Chondrocyte (in vitro differentiated cells): ENCODE measurements around the gene GALNT1. TPM values are rescaled to one million over a fixed set of nuclear protein-coding genes. Genes with fewer than 3 reads are reported as not detected.

Experiments used
- DNase-seq: peaks from one replicate; pipeline ENCODE4 v3.0.0; 2021; ENCODE audit warnings: mixed read lengths, low spot score
- H3K27ac Mint-ChIP-seq: one replicate; pipeline ENCODE4 v1.8.0; 2021; ENCODE audit warnings: mild to moderate bottlenecking, moderate library complexity, mixed read lengths; ENCODE audit not compliant: unreplicated experiment
- H3K27me3 Mint-ChIP-seq: 2 replicates; pipeline ENCODE4 v1.8.0; 2021; ENCODE audit warnings: low read depth, mixed read lengths
- H3K36me3 Mint-ChIP-seq: 2 replicates; pipeline ENCODE4 v1.8.0; 2021; ENCODE audit warnings: low read depth, mixed read lengths
- H3K4me1 Mint-ChIP-seq: 2 replicates; pipeline ENCODE4 v1.8.0; 2021; ENCODE audit warnings: low read depth, mild to moderate bottlenecking, mixed read lengths
- H3K4me3 Mint-ChIP-seq: one replicate; pipeline ENCODE4 v1.8.0; 2021; ENCODE audit warnings: mild to moderate bottlenecking, moderate library complexity, mixed read lengths; ENCODE audit not compliant: unreplicated experiment
- H3K9me3 Mint-ChIP-seq: 2 replicates; pipeline ENCODE4 v1.8.0; 2021; ENCODE audit warnings: low read depth, mixed read lengths
- CTCF ChIP-seq: fragments of 200-600 bp; sonication (generic); IDR thresholded peaks from 2 replicates; pipeline ENCODE4 v1.5.0; 2021; ENCODE audit warnings: antibody characterized with exemption, mild to moderate bottlenecking, moderate library complexity
- total RNA-seq: library from RNA; stranded (reverse); gene quantifications from 3 replicates; pipeline ENCODE4 v1.2.1, GENCODE V29; 2021

Gene GALNT1
- total RNA-seq, 1 donor from 2014 or later: 228 TPM

DNA sequence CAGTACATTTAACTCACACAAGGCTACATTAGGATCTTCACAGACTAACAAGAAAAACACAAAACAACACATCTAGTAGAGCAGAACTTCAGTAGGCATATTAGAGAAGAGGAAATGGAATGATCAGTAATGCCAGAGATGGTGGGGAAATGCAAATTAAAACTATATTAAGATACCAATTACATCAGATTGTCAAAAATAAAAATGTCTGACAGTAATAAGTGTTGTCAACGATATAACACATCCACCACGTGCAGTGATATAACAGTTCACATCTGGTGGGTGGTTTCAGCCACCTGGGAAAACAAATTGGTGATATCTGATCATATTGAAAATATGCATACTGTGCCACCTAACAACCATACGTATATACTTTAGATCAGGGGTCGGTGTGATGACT, 59.9 kb downstream of the GALNT1 start:
- Mint-ChIP-seq H3K4me3 (no peak overlapping the region), H3K4me1 (peaks cover 16% of the 10 kb centered on the region), H3K9me3 (peaks cover 11% of the 10 kb centered on the region), H3K27ac (peak overlapping the region; percentile 52), H3K36me3 (peaks cover 13% of the 10 kb centered on the region), H3K27me3 (no peaks in the 10 kb centered on the region)
- DNase-seq: no peak
- no peak for TF ChIP-seq CTCF

DNA sequence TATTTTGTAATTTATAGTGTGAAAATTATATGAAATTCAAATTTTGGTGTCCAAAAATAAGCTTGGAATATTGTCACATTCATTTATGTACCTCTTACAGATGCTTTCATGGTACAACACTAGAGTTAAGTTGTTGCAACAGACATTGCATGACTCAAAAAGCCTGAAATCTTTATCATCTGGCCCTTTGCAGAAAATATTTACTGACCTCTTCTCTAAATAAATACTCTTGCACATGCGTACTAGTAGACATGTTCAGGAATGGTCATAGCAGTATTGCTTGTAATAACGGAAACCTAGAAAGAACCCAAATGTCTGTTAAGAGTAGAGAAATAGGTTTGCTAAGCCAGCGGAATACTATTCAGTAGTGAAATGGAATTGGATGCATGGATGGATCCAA, 60.4 kb downstream of the GALNT1 start:
- Mint-ChIP-seq H3K36me3 (peaks cover 11% of the 10 kb centered on the region), H3K9me3 (peaks cover 11% of the 10 kb centered on the region), H3K4me1 (peaks cover 20% of the 10 kb centered on the region), H3K27me3 (no peaks in the 10 kb centered on the region), H3K4me3 (no peak overlapping the region), H3K27ac (peak overlapping the region; percentile 65)
- no peak for TF ChIP-seq CTCF
- DNase-seq: no peak

DNA sequence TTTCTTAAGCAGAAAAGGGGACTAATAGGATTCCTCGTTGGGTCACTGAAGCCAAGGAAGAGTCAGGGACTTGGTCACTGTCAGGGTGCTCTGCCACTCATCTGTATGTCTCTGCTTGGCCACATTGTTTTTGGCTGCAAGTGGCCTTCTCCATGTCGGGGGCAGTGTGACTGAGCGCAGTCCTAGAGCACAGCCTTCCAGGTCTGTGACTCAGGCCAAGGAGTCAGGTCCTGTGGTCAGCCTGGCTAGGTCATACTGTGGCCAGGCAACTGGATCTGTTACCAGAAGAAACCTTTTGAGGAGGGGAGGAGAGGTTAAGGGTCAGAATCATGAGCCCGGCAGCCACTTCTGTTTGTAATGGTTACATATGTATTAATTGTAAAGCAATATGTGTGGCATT, 61.3 kb downstream of the GALNT1 start:
- Mint-ChIP-seq H3K27ac (no peak overlapping the region), H3K9me3 (peaks cover 11% of the 10 kb centered on the region), H3K27me3 (no peaks in the 10 kb centered on the region), H3K36me3 (peaks cover 8% of the 10 kb centered on the region), H3K4me3 (no peak overlapping the region), H3K4me1 (peaks cover 27% of the 10 kb centered on the region)
- no peak for DNase-seq
- TF ChIP-seq CTCF: no peak

DNA sequence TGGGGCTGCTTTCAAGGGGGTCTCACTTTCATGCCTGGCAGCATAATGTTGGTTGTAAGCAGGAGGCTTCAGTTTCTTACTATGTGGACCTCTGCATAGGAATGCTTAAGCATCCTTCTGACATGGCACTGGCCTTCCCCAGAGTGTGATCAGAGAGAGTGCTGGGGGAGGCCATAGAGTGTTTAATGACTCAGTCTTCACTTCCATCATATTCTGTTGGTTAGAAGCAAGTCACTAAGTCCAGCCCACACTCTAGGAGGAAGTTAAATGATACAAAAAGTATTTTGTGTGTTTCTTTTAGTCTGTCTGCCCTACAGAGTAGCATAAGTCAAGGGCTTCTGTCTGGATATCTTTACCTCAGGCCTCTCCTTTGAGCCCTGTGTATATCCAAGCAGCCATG, 64.9 kb downstream of the GALNT1 start:
- no peak for DNase-seq
- no peak overlapping the region for H3K4me3 Mint-ChIP-seq
- peak overlapping the region; percentile 70 for H3K27ac Mint-ChIP-seq
- H3K4me1 Mint-ChIP-seq: peaks cover 33% of the 10 kb centered on the region
- H3K36me3 Mint-ChIP-seq: peaks cover 1% of the 10 kb centered on the region
- H3K9me3 Mint-ChIP-seq: peaks cover 22% of the 10 kb centered on the region
- TF ChIP-seq CTCF: no peak
- no peaks in the 10 kb centered on the region for H3K27me3 Mint-ChIP-seq

DNA sequence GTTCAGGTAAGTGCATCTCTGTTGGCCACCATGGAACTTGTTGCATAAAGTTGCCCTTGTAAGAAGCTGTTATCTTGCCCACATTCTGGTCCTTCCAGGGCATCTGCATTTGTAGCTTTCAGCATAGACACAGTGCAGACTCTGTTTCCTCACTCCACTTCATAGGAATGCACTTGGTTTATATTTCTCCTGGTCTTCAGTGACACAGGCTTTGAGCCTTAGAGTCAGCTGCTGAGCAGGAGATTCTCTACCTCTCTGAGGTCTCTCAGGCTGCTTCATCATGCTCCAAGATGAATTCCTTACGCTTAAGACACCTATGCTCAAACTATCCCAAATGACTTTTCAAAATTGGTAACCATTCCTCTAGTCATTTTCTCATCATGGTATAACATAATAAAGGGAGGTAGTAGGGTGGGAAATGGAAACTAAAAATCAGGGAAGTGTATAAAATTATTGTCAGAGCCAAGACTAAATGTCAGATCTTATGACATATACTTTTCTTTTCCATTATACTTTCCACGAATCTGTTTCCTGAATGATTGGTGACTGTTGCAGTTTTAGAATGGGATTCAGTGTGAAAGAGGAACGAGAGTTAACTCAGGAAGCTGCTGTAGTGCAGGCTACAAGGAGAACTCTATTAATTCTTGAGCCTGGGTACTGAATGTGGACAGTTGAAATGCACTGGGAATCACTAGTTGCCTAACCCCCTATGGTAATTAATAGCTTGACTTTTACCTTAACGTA, 72.0 kb downstream of the GALNT1 start:
- H3K27me3 Mint-ChIP-seq: no peaks in the 10 kb centered on the region
- TF ChIP-seq CTCF: no peak
- H3K36me3 Mint-ChIP-seq: no peaks in the 10 kb centered on the region
- peaks cover 18% of the 10 kb centered on the region for H3K9me3 Mint-ChIP-seq
- H3K27ac Mint-ChIP-seq: no peak overlapping the region
- H3K4me3 Mint-ChIP-seq: no peak overlapping the region
- no peak for DNase-seq
- H3K4me1 Mint-ChIP-seq: peaks cover 38% of the 10 kb centered on the region
